Prostate gland (tissue), 2 donors: Measurements from ENCODE around the gene RYR1.

Source experiments
- POLR2AphosphoS5 ChIP-seq: sonication (generic); formaldehyde crosslinking; IDR thresholded peaks from one replicate; pipeline ENCODE4 v1.6.1; 2017; ENCODE audit warnings: antibody characterized with exemption
- TF ChIP-seq, protein P1 (sequence below), 4 experiments: fragments of 200-600 bp in 2 of 4; fragments of 450-650 bp in 2 of 4; sonication (generic) in 2 of 4; IDR thresholded peaks; 1 replicate in 3 of 4; 2 replicates in 1 of 4; pipeline ENCODE4 v1.5.1; 2016 to 2019; ENCODE audit warnings: antibody characterized with exemption in 4 of 4, mild to moderate bottlenecking in 2 of 4, moderate library complexity in 2 of 4

- TF ChIP-seq POLR2AphosphoS5: no peak
- TF ChIP-seq, protein P1, sequence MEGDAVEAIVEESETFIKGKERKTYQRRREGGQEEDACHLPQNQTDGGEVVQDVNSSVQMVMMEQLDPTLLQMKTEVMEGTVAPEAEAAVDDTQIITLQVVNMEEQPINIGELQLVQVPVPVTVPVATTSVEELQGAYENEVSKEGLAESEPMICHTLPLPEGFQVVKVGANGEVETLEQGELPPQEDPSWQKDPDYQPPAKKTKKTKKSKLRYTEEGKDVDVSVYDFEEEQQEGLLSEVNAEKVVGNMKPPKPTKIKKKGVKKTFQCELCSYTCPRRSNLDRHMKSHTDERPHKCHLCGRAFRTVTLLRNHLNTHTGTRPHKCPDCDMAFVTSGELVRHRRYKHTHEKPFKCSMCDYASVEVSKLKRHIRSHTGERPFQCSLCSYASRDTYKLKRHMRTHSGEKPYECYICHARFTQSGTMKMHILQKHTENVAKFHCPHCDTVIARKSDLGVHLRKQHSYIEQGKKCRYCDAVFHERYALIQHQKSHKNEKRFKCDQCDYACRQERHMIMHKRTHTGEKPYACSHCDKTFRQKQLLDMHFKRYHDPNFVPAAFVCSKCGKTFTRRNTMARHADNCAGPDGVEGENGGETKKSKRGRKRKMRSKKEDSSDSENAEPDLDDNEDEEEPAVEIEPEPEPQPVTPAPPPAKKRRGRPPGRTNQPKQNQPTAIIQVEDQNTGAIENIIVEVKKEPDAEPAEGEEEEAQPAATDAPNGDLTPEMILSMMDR (IDR thresholded peaks at IDR 0.05): no peak
These were observed 106.3 kb downstream of the RYR1 start for GRCh38 chr19:38539751-38540150.
